ENCODE results near the gene PIWIL4.
"Not testable (repeated sequence)": the region's sequence is repeated elsewhere in the genome, so short reads cannot be mapped to it uniquely, and the experiment has no call there.

The PIWIL4 gene

DNA sequence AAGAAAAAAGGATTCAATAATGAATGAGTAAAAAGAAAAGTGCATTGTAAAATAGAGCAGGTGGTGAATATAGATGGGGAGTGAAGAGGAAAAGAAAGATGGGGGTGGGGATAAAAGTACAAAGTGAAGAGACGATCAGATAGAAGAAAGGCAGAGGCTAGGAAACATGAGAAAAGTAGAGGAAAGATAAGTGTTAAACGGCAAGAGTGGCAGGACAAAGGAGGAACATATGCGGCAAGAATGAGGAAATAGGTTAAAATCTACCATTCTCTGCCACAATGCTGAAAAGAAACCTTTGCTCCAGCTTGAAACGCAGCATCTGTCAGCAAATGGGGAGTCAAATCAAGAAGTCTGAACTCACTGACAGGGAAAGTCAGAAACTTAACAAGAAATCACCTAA is 16.7 kb upstream of the PIWIL4 start:
- no peak for DNase-seq

DNA sequence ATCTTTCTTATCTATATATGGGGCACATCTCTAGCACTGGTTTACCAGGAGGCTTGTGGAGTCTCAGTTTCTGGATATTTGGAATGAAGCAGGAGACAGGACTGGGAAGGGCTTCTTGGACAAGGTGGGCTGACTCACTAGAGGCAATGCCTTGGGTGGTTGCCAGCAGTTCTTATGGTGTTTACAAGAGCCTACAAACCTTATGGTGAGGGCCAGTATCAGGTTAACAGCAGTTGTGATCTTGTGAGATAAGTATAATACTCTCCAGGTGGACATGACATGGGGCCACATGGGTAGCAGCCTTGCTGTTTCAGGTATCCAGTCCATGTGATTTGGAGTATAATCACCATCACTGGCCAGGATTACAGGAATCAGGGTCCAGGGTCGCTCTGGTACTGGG is 13.2 kb upstream of the PIWIL4 start:
- no peak for DNase-seq

DNA sequence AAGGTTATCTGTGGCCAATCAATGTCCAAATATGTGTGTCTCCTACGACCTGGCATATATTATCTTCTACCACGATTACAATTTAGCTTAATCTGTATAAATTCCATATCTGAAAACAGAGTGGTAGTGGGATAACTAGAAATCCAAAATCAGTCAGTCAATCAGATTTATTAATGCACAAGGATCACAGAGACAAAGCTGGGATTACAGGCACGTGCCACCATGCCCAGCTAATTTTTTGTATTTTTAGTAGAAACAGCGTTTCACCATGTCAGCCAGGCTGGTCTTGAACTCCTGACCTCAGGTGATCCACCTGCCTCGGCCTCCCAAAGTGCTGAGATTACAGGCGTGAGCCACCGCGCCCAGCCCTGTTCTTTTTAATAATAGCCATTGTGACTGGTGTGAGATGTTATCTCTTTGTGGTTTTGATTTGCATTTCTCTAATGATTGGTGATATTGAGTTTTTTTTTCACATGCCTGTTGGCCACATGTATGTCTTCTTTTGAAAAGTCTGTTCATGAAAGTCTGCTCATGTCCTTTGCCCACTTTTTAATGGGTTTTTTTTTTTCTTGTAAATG is 11.3 kb upstream of the PIWIL4 start:
- DNase-seq, result not testable (repeated sequence)

DNA sequence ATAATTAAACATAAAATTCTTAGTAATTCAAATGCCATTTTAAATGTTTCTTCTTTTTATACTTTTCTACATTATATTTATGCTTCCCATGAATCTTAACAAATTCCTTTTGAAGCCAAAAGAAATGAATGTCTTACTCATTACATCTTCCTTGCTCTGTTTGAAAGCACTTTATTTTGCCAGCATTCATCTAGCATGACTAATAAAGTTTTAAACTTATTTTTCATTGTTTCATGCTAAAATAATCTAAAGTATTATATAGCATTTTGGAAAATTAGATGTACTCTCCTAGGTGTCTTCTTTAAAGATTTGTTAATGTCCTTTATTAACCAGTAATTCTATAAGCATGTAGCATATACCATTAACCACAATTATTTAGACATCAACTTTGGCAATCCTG is 9.7 kb upstream of the PIWIL4 start:
- DNase-seq, result no peak

DNA sequence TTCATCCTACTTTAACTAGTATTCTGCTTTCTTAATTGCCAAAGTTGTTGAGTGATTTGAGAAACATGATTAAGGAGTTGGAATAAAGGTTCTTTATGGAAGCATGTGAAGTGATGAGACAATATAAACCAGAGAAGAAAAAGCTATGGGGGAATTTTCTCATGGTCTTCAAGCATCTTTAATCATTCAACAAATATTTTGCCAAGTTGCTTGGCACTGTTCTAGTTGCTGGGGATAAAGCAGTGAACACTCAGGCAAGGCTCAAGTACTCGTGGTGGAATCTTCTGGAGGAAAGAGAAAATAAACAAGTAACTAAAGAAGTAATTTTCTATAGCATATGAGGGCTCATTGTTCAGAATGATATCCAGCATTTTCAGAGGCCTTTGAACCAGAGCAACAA is 9.2 kb upstream of the PIWIL4 start:
- DNase-seq, result no peak

DNA sequence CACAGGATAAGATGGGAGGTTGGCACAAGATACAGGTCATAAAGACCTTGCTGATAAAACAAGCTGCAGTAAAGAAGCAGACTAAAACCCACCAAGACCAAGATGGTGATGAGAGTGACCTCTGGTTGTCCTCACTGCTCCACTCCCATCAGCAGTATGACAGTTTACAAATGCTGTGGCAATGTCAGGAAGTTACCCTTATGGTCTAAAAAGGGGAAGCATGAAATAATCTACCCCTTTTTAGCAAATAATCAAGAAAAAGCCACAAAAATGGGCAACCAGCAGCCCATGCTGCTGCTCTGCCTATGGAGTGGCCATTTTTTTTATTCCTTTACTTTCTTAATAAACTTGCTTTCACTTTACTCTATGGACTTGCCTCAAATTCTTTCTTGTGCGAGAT is 8.7 kb upstream of the PIWIL4 start:
- DNase-seq, result no peak

DNA sequence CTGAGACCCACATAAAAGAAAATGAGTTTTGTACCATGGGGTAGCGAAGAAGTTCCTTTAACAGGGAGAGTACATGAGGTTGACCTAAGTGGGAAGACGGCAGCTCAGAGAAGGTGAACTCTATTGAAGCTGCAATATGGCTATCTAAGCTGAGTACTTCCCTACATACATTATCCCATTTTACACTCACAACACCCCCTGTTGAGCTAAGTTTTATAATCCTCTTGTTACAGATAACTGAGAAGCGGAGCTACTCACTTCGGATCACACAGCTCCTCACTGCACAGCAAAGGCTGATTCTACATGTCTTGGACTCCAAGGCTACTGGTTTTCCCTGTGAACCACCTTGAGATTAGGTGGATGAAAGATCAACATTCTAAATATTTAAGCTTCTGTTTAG is 8.2 kb upstream of the PIWIL4 start:
- DNase-seq, result no peak

DNA sequence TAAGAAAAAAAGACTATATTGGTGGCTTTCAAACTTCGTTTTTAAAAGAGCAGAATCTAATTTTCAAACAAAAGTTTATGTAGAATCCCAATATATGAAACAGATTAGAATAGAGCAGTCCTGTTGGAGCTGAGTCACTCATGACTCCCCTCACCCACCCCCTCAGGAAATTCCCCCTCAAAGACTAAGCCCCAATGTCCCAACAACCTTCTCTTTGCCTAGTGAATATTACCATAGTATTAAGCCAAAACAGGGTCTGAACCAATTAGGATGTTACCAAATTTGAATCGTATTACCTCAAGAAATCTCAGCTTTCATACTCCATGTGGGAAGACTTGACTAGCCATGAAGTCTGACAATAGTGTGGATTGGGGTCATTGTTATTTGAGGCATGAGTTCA is 7.8 kb upstream of the PIWIL4 start:
- no peak for DNase-seq

DNA sequence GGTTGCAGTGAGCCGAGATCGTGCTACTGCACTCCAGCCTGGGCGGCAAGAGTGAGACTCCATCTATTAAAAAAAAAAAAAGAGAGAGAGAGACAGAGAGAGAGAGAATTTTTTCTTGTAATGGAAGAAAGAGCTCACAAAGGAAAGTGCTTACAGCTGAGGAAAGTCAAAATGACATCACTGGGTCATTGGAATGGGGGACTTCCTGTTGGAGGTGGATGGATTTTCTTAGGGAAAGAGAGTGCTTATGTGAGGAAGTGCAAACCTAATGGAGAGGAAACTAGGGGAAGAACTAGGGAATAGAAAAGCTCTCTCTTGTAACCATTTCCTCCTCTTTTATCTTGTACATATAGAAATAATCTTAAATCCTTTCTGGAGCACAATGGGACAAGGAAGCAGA is 6.3 kb upstream of the PIWIL4 start:
- DNase-seq, result no peak

DNA sequence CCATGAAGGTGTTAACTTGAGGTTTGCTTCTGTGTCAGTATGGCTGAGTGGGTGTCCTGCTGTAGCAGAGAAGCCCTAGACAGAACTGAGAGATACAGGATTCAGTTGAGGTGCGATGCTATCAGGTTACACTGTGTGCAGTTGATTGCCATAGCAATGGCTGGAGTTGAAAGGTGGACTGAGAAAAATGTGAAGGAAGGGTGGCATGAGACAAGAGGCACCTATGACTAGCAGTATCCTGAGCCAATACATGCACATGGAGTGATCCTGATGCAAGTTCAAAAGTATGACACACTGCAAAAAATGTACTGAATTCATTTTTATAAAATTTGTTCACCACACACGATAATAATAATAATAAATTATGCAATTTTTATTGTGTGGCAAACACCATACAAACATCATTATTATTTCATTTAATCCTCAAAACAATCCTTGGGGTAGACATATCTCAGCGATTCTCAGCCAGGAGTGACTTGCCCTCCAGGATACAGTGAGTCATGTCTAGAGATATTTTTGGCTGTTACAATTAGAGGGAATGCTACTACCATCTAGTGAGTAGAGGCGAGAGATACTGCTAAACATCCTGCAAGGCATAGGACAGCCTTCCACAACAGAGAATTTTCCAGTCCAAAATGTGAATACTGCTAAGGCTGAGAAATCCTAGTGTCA is 3.9 kb upstream of the PIWIL4 start:
- no peak for DNase-seq

DNA sequence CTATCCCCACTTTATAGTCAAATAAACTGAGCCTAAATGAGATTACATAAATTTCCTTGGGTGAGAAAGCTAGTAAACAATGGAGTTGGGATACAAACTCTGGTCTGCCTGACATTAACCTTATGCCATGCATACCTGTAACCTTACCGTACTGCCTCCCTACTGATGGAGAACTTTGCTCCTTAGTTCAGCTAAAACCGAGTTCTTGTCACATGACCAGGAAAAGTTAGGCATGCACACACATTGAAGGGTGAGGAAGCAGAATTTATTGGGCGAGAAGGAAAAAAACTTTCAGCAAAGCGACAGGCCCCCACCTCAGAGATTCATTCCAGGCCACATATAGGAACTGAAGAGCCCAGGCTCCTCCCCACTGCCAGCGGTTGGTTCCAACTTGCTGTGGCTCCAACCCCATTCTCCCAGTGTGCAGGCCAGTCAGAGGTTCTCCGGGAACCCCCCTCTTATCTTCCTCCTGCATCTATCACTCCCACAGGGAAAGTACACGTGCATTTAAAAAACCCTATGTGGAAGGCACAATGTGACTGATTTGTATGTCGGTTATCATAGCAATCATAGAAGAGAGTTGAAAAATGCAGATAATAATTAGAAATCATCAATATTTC is 3.2 kb upstream of the PIWIL4 start:
- DNase-seq, result no peak

DNA sequence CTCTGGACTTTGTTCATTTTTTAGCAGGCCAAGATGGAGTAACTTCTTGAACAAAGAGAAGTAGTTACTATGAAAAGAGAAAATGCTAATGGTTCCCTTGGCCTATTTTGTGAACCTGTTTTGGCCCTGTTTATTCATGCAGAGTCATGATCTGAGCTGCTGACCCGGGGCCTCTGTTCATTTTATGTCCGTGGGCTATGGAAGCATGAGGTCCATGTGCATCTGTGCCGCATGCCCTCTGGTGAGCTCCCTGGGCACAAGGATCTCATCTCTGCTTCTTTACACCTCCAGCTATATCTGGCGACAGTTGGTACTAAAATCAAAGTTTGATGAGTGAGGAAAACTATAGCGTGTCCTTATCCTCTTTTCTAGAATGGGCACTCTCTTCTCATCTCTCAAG is 1.0 kb downstream of the PIWIL4 start:
- DNase-seq, result no peak

DNA sequence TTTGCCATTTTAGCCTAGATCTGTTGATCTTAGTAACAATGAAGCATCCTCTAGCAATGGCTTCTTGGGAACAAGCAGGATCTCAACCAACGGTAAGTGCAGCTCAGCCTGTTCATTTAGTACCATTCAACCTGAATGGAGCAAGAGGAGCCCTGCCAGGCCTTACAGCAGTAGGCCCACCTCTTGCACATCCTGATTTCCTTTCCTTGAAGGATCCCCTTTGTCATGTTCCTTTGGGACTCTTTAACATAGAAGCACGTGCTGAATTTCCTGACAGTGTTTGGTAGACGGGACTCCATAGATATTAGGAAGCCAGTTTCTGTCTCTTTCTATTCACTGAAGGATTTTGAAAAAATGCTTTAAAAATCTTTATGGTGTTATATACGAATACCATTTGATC is 1.5 kb downstream of the PIWIL4 start:
- no peak for DNase-seq

DNA sequence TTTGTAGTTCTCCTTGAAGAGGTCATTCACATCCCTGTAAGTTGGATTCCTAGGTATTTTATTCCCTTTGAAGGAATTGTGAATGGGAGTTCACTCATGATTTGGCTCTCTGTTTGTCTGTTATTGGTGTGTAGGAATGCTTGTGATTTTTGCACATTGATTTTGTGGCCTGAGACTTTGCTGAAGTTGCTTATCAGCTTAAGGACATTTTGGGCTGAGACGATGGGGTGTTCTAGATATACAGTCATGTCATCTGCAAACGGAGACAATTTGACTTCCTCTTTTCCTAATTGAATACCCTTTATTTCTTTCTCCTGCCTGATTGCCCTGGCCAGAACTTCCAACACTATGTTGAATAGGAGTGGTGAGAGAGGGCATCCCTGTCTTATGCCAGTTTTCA is 5.8 kb downstream of the PIWIL4 start:
- DNase-seq, result not testable (repeated sequence)

DNA sequence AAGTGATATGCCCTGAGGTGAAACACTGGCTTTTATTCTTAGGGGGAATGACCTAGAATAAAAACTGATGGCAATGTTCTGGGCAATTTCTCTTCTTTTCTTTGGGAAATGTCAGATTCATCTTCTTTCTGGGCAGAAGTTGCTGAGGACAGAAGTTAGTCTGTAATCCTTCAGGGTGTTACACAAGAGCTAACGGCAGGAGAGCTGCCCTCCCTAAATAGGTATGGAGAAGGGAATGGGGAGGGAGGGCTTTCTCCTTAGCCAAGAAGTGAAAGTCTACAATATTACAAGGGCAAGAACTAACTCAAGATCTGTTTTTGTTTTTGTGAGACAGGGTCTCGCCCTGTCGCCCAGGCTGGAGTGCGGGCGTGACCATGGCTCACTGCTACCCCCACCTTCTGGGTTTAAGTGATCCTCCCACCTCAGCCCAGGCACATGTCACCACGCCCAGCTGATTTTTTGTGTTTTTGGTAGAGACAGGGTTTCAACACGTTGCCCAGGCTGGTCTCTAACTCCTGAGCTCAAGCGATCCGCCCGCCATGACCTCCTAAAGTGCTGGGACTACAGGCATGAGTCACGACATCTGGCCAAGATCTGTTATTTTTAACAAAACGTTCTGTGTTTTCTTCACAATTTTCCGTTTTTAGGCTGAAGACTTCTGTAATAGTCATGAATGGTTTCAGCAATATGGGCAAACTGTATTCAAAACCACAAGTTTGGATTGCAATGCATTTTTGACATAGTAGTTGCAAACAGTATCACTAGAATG is 7.2 kb downstream of the PIWIL4 start:
- no peak for DNase-seq

DNA sequence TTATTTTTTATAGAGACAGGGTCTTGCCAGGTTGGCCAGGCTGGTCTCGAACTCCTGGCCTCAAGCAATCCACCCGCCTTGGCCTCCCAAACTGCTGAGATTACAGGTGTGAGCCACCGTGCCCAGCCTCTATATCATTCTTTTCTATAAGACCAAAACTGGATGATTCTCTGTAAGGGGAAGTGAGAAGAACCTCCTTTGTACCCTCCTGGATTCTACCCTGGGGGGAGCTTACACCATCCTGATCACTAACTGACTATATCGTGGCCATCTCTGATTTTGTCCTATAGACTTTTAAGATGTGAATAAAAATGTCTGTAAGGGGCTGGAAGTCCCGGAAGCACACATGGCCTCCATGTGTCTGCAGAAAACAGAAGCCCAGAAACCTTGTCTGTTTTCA is 9.1 kb downstream of the PIWIL4 start:
- no peak for DNase-seq

DNA sequence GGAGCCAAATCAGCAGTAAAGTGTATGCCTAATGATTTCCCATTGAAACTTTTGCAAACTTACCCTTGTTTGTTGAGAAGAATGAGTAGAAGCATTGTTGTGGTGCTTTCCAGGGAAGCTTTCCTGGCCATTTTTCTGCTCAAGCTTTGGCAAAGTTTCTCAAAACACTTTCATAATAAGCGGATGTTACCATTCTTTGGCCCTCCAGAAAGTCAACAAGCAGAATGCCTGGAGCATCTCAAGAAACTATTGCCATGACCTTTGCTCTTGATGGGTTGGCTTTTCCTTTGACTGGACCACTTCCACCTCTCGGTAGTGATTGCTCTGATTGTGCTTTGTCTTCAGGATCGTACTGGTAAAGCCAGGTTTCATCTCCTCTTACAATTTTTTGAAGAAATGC is 10.7 kb downstream of the PIWIL4 start:
- no peak for DNase-seq

DNA sequence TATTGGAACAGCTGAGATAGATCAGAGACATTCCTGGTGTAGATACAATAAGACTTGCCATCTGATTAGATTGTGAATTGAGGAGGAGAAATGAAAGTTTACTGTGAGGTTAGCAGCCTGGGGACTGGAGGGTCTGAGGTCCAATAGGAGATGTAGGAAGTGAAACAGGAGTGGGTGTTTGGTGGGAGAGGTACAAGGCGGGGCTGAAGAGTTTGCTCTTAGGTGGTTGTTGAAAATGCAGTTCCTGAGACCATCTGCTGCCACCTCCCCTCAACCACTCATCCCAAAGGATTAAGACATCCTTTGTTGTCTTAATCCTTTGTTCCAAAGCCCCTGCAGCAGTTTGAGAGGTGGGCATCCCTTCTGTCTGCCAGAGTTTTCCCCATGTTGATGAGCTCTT is 14.8 kb downstream of the PIWIL4 start:
- no peak for DNase-seq

DNA sequence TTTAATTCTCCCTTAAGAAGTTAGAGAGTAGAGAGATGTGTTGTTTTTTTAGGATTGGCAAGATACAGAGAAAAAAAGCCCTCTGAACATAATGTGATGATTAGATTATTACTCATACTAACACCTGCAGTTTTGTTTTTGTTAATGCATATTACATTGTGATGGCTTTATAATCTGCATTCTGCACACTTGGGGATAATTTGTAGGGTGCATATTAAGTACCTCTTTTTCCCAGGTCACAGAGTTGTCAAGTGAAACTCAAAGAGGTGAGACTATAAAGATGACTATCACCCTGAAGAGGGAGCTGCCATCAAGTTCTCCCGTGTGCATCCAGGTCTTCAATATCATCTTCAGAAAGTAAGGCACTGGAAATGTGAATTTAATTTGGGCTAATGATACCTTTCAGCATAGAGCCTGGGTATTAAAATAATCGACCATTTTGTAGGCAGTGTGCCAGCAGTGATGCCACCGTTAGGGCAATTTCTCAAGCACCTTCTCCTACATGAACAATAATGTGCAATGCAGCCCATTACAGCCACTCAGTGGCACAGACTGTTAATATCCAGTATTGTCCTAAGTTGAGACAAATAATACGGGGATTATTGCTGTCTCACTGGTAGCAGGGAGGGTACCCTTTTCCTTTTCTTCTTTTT is 16.2 kb downstream of the PIWIL4 start:
- DNase-seq, result no peak

DNA sequence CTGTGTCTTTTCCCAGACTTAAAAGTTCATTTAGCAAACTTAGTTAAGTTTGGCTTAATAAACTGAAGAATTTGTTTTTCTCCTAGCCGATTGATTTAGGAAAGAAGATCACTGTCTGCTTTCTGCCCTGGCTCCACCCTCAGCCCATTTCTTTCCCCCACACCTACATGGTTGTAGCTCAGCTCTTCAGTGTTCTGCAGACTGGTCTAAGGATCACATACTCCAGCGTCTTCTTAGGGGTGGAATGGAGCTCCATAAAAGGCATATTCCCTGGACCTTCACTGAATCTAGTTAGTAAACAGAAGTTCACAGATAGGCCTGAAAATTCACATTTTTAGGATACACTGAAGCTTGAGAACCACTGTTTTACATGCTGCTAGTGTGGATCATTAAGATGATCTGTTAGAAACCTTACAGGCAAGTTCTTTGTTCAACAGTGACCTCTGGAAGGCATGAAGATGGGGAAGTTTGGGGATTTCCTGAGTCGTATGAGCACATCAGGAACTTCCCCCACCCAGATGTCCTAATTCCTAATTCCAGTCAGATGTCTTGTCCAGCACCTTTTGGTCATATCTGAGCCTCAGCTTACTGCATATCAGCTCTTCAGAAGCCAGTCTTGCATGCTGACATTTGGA is 16.8 kb downstream of the PIWIL4 start:
- DNase-seq, result no peak

DNA sequence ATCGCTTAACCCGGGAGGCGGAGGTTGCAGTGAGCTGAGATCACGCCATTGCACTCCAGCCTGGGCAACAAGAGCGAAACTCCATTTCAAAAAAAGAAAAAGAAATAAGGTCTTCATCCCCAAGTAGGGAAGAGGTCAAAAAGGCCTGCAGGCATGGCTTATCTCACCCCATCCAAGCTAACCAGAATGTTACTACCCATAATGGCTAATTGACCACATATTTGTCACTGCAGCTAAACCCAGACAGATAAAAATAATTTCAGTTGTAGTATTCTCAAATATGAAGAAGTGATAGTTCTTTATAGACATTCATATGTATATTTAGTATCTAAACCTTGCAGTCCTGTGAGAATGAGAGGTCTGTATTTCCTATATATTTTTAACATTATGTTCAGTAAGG is 17.8 kb downstream of the PIWIL4 start:
- no peak for DNase-seq

DNA sequence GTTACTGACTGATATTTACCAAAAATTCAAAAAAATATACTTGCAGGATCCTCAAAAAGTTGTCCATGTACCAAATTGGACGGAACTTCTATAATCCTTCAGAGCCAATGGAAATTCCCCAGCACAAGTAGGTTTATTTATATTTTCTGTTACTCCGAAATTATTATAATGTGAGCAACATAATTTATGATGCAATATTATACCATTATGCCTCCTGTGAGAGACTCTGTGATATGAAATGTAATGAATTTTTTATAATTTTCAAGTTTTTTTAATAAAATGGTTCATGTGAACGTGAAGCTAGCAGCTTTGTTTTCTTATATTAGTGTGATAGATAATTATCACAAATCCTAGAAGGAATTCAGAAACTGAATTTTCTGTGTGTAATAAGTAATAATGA is 18.2 kb downstream of the PIWIL4 start:
- no peak for DNase-seq

DNA sequence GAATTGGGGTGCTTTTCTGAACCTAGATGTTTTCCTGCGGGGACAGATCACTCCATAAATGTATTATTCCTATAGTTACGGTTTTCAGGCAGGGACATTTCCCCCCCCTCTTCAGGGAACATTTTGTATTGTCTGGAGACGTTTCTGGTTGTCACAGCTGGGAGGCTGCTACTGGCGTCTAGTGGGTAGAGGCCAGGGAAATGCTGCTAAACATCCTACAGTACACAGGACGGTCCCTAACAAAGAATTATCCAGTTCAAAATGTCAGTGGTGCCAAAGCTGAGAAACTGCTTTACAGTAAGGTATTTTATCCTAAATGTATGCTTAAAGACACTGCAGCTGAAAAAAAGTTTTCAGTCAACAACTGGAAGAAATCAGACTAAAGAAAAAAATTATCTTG is 19.4 kb downstream of the PIWIL4 start:
- DNase-seq, result no peak

Measured in NCI-H1436 treated with DMSO at 0.1 percent for 48 hours (cell line).